GM21367 (cell line): Measurements from ENCODE around the gene COP1.
A peak's percentile ranks its signal among the peaks of the same experiment; 100 is the strongest.
"Not testable (repeated sequence)": the region's sequence is repeated elsewhere in the genome, so short reads cannot be mapped to it uniquely, and the experiment has no call there.

Experiments used
- ATAC-seq: cut with Tn5 transposase; IDR thresholded peaks from one replicate; pipeline ENCODE4 v1.9.1; 2021; ENCODE audit not compliant: unreplicated experiment

The COP1 gene

DNA sequence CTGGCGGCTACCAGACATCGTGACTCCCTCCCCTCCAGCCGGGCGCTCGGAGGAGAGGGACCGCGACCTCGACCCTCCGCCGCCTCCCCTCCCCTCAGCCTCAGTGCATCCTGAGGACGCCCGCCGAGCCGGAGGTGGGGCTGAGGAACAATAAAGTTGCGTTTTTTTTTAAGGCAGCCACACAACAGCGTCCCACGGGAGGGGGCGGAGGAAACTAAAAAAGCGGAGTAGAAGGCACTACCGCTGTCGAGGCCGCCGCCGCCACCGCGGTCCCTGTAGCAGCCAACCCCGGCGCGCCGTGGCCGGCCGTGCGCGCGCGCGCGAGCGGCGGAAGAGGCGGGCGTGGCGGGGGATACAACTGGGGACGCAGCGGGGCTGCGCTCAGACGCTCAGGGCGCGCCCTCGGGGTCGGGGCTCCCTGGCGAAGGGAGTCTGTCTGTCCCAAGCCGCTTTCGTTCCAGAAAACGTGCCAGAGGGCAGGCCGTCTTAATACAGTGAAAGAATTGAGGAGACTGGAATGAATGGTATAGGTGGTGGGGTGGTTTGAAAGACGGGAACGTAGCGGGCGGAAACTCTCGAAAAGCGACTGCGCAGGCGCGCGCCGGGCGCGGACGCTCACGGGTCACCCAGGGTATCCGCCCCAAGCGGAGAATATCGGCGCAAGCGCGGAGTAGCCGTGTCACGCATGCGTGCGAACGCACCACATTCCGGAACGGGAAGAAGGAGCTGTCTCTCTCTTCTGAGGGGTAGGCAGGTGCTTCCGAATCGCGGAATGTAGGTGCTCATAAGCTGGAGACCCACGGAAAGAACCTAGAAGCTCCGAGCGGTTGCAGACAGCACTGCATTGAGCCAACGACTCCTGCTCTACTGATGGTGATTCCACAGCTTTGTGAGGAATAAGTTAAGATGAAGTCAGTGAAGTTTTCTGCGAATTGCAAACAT lies at the start of gene COP1:
Gene COP1 (minus strand): TSS at position 326 of the 942 bp plus-strand sequence. CDS start 308 bp downstream, at position 18.
- ATAC-seq: peak; percentile 80

DNA sequence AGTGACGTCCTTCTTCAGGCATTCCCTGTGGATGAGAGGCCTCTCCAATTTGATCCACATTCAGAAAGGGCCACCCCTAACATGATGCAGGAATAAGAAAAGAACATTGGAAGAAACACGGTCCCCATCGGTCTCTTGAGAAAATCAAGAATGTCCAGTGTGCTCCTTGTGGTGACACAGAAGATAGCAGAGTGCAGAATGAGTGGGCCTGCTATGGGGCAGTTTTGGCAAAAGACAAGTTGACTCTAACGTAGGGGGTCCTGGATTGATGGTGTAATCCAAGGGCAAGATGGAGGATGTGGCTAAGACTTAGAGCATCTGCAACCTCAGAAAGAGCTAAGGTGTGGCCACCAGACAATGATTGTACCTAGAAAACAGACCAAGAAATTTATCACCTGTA lies 45.1 kb upstream of the COP1 start:
- ATAC-seq: no peak

DNA sequence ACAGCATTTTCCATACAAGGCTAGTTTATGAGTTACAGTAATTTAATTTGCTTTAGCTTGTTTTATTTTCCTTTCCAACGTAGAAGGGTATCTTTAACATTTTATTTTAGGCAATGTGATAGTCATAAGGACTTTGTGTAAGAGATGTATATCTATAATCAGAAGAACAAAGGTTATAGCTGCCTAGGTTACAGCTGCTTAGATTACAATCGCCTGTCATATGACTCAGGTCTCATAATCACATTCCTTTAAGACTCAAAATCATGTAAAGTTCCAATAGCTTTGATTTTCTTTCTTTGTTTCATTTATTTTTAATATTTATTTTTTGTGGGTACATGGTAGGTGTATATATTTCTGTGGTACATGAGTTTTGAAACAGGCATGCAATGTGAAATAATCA lies 37.8 kb upstream of the COP1 start:
- ATAC-seq: no peak

DNA sequence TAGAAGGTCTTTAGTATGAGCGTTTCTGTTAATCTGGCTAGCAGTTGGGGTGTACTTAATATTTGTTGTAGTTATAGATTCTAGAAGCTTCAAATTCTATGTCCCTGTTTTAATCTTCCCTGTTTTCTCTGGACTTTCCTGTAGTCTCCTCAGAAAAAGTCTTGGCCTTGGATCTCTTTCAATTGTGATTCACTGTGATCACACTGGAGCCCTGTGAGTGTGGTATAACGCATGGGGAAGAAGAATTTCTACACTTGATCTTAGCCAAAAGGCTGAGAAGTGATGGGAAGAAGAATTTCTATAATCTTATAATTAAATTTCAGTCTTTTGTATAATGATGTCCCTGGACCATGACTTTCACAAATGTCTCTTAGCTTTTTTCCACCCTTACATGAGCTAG lies 36.7 kb upstream of the COP1 start:
- ATAC-seq: no peak

DNA sequence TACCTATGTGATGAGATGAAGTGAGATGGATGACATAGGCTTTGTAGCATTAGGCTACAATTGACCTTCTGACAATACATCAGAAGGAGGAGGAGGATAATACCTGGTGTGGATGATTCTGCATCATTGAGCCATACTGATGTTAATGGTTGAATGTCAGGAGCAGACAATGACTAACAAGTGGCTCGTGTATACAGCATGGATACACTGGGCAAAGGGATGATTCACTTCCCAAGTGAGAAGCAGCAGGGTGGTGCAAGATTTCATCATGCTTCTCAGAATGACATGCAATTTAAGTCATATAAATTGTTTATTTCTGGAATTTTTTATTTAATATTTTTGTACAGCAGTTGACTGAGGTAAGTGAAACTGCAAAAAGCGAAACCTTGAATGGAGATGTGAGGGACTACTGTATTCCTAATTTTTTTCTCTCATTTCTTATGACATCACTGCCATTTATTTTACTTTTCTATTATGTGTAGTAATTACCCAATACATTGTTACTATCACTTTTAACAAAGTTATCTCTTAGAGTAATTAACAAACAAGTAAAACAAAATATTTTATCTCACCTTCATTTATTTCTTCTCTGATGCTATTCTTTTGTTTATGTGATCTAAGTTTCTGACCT lies 34.4 kb upstream of the COP1 start:
- no peak for ATAC-seq

DNA sequence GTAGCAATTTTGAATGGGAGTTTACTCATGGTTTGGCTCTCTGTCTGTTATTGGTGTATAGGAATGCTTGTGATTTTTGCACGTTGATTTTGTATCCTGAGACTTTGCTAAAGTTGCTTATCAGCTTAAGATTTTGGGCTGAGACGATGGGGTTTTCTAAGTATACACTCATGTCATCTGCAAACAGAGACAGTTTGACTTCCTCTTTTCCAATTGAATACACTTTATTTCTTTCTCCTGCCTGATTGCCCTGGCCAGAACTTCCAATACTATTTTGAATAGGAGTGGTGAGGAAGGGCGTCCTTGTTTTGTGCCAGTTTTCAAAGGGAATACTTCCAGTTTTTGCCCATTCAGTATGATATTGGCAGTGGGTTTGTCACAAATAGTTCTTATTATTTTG lies 26.6 kb upstream of the COP1 start:
- ATAC-seq: not testable (repeated sequence)

DNA sequence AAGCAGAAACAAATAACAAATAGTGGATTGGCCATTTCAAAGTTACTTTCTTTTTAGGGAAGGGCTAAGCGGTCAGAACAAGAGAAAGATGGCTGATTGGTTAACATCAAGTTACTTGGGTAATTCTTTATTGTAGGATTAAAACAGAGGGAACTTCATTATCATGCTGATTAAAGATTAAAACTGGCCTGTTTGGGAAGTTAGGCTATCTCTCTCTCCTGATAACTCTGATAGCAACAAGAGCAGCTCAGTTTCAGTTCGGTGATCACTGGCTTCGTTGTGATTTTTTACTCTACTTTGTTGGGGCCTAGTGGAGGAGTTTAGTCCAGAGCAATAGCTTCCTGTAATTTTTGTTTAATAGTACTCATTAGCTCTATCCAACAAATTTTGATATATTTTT lies 20.5 kb upstream of the COP1 start:
- no peak for ATAC-seq

DNA sequence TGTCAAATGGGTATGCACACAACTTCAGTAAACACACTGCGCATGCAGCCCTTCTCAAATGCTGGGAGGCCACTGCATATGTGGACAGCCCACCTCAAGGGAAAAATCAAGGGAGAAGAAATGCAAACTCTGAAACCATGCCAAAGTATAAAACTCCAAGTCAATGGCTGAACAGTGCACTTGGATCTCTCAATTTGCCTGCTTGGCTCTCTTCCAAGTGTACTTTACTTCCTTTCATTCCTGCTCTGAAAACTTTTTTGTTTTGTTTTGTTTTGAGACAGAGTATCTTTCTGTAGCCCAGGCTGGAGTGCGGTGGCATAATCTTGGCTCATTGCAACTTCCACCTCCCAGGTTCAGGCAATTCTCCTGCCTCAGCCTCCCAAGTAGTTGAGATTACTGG lies 18.8 kb upstream of the COP1 start:
- ATAC-seq: no peak

DNA sequence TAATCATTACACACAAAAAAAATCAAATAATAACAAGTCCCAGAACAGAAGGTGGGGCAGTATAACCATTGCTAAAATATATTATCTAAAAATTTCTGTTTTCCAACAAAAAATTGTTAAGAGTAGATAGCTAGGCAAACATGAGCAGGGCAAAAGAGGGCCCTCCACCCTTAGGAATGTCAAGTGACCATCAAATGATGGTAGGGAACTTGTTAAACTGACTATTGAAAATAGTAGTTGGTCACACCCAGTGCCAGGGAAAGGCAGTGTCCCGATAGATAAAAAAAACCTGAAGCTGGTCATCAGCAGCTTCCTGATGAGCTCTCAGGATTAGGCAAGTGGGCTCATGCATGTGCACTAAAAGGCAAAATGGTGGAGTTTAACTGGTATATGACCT lies 18.4 kb upstream of the COP1 start:
- ATAC-seq: no peak

DNA sequence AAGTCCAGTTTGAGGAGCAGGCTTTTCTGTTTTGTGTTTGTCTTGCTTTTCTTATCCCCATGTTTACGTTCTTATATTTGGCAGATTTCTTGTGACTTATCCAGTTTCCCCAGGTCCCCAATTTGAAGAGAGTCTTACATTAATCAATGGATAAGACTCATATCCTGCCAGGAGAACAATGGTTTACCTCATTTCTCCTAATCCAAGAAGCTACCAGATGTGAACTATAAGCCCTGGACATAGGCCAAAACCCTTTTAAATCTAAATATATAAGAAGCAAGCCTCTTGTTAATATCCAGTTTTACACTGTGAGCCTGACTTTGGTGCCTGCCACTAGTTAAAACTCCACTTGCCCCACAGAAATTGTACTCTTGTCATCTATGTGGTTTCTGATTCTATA lies 15.1 kb upstream of the COP1 start:
- no peak for ATAC-seq

DNA sequence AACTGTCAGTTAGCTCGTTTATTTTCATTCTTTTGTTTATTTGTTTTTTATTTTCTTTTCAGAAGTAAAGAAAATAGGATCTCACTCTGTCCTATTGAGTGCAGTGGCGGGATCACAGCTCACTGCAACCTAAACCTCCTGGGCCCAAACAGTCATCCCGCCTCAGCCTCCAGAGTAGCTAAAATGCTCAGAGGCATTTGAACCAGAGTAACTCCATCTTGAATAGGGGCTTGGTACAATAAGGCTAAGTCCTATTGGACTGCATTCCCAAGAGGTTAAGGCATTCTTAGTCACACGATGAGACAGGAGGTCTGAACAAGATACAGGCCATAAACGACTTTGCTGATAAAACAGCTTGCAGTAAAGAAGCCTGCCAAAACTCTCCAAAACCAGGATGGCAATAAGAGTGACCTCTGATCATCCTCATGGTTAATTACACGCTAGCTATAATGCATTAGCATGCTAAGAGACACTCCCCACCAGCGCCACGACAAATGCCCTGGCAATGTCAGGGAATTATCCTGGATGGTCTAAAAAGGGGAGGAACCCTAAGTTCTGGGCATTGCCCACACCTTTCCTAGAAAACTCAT lies 13.1 kb upstream of the COP1 start:
- no peak for ATAC-seq

DNA sequence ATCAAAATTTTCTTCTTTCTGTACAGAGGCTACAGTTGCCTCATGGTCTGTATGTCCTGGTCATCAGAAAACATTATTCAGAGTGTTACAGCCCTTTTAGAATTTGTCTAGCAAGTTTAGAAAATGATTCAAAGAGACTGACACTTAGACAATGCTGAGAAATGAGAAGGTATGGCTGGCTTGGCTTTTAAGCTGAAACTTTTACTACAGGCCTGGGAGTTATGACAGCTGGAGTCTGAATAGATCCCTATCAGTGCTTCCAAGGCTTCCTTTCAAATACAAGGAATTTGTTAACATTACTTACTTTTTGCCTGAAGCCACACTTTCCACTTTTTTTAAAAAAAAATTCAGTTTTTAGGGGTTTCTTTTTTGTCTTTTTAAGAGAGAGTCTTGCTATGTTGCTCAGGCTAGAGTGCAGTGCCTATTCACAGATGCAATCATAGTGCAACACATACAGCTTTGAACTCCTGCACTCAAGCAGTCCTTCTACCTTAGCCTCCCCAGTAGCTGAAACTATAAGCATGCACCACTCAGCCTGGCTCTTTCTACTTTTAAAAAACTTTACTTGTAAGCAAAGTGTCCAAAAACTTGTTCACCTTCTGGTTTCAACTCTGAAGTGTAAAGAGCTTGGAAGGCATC lies 10.5 kb upstream of the COP1 start:
- ATAC-seq: no peak

DNA sequence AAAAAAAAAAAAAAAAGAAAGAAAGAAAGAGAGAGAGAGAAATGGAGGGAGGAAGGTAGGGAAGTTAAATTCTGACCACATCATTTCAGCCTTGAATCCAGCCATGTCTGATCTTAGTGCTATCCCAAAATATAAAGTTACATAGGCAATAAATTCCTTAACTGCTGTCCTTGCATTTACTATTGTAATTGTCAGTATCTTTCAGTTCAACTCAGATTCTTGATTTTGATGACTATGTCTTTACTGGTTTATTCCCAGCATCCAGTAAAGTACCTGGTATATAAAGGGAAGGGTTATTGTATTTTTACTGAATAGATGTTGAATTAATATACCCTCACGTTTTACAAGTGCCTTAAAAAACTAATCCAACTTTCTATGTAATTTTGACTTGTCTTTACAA lies 8.9 kb upstream of the COP1 start:
- ATAC-seq: no peak

DNA sequence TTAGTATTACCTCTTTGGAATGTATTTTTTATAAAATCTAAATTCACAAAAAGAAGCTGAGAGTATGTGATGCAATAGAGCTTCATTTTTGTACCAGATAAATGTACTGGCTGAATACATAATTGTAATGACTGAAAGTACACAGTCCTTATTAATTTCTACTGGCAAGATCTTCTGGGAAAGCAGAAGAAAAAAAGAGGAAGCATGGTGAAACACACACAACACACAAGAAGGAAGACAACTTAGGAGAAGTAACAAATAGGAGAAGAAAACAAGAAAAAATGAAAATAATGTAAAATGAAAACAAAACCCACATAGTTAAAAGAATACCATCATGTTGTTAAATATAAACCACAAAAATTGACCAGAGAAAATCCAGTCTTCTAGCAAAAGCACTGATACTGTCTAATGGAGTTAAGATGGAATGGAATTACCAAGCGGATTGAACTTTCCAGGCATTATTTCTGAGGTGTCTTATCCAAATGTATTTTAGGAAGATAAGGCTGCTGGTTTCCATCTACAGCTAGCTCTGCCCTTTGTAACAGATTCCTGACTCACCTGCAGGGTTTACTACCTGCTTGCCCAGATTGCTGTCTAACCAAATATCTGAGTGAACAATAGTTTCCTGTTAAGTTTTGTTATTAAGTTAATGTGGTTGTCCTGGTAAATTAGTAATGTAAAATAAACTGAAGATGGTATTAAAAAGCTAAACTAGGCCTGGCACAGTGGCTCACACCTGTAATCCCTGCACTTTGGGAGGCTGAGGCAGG lies 4.5 kb upstream of the COP1 start:
- ATAC-seq: no peak

DNA sequence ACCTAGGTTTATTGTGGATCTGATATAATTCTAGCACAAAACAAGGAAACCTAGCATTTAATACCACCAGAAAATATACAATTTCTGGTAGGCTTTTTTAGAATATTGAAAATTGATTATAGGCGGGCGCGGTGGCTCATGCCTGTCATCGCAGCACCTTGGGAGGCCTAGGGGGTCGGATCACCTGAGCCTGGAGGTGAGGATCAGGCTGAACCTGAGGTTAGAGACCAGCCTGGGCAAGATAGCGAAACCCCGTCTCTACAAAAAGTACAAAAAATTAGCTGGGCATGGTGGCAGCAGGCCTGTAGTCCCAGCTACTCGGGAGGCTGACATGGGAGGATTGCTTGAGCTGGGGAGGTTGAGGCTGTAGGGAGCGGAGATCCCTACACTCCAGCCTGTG lies 948 bp upstream of the COP1 start:
- no peak for ATAC-seq

DNA sequence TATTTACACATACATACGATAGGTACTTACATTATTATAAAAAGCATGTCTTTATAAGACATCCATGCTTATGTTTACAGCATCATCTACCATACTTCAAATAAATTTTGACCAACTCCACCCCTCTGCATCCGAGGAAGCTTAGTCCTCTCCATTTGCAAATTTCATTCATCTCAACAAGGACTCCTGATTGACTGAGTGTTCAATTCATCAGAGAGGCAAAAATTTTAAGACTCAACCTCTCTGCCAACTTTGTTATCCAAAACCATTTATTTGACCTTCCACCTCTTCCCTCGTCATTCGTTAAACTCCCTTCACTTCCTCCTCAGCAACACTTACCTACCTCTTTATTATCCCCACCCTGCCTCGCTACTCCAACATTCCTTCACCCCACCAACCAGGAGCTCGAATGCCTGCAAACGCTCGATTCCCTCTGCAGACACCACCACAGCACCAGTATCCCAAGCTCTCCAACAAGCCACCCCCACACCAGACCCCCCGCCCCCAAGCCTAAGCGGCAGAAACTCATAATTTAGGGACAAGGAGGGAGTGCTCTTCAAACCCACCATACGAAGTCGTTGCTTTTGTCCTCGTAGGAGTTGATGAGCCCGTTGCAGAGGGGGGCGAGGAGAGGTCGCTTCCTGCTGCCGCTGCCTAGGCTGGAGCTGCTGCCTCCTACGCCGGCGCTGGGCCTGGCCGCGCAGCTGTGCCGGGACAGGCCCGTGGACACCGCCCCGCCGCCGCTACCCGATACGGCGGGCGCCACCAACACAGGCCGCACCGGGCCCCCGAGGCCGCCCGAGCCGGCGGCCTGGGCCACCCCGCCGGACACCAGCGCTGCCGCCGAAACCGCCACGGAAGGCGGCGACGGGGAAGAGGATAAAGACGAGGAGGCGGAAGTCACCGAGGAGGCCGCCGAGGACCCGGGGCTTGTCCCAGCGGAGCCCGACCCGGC lies 803 bp downstream of the COP1 start:
- peak; percentile 20 for ATAC-seq

DNA sequence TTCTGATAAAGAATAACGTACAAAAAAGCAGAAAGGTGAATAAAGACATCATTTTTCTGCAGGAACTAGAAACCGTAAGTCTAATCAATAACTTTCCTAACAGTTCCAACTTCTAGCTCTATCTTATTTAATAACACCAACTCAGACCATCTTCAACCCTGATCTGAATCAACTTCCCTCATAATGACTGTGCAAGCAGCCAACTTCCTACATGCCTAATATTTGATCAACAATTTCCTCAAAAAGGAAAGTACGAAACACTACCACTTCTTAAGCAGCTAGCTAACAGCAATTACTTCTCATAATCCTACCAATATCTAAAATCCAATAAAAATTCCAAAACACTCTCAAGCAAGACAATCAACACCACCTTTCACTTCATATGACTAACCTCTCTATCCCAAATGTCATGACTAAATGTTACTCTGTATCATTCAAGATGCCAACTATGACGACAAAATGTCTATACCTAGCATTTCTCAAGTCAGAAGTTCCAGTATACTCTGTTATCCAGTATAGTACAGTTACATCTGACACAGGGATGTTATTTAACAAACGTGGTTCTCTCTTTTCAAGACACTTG lies 1.7 kb downstream of the COP1 start:
- no peak for ATAC-seq

DNA sequence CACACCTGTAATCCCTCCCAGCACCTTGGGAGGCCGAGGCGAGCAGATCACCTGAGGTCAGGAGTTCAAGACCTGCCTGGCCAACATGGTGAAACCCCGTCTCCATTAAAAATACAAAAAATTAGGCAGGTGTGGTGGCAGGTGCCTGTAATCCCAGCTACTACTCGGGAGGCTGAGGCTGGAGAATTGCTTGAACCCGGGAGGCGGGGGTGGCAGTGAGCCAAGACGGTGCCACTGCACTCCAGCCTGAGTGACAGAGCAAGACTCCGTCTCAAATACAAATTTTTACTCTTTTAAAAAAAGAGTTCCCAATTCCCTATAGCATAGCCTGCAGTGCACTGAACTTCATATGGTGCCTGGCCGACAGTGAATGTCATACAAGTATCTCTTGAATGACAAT lies 2.4 kb downstream of the COP1 start:
- ATAC-seq: not testable (repeated sequence)

DNA sequence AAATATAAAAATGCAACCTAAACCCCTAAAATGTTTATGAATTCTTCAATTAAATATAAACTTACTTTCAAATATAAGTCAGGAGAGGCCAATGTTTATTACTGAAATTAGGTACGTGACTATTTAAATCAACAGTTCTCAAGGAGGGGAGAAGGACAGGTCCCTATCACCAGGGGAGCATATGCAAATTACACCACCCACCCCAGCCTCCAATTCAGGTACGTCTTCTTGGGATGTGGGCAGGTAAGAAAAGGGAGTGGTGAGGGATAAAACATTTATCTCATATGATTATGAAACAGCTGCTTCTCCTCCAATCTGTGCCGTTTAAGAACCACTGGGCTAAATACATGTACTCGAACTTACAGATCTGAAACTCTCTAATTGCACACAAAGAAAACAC lies 3.4 kb downstream of the COP1 start:
- ATAC-seq: no peak
